Ishikawa (cell line): ENCODE data around the gene C4orf50.

Source experiments
- EP300 ChIP-seq: IDR thresholded peaks from 2 replicates; pipeline ENCODE4 v1.6.1; 2012; ENCODE audit warnings: borderline replicate concordance
- RAD21 ChIP-seq: IDR thresholded peaks from 2 replicates; pipeline ENCODE4 v1.6.1; 2012; ENCODE audit warnings: low read depth
- USF1 ChIP-seq: IDR thresholded peaks from 2 replicates; pipeline ENCODE4 v1.6.1; 2012

- TF ChIP-seq USF1 (no peak), RAD21 (no peak), EP300 (no peak)
Measured at GRCh38 chr4:5968246-5968645, 50.0 kb downstream of the C4orf50 start.
